GM19438 (cell line): ENCODE measurements around the gene HES1.

Source experiments
- ATAC-seq: cut with Tn5 transposase; IDR thresholded peaks from one replicate; pipeline ENCODE4 v1.9.1; 2021; ENCODE audit warnings: low read depth; ENCODE audit not compliant: unreplicated experiment

The HES1 gene

GRCh38 chr3:194165271-194166018 is 29.5 kb downstream of the HES1 start:
- no peak for ATAC-seq

DNA sequence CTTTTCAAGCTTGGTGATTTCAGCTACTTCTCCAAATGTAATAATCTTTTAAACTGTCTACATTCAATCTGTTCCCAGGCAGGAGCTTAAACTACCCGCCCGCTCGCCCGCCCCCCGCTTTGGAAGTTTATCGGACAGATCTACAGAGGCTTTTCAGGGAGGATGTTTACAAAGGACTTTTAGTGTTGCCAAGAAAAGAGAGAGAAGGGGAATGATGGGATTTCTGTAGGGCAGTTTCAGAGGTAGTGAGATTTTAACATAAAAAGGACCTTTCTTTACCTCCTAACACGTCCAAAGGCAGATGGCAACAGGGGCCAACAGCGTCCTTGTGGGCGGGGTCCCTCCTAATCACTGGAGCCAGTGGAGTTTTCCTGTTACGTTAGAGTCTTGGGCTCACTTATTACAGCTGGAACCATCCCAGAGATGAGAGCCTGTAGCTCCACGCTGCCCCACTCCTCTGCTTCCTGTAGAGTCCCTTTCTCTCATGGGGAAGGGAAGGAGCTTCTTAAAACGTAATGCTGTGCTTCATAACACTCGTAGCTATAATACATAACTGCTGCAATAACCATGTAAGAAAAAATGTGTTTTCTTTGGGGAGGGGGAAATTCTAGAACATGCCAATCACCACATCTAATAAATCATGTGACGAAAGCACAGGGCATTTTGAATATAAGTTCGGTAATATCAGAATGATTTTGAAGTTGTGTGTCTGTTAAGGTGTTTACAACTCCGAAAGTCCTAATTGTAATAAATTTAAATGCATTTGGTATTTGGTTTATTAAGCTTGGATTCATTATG is 30.9 kb downstream of the HES1 start:
- ATAC-seq: no peak

DNA sequence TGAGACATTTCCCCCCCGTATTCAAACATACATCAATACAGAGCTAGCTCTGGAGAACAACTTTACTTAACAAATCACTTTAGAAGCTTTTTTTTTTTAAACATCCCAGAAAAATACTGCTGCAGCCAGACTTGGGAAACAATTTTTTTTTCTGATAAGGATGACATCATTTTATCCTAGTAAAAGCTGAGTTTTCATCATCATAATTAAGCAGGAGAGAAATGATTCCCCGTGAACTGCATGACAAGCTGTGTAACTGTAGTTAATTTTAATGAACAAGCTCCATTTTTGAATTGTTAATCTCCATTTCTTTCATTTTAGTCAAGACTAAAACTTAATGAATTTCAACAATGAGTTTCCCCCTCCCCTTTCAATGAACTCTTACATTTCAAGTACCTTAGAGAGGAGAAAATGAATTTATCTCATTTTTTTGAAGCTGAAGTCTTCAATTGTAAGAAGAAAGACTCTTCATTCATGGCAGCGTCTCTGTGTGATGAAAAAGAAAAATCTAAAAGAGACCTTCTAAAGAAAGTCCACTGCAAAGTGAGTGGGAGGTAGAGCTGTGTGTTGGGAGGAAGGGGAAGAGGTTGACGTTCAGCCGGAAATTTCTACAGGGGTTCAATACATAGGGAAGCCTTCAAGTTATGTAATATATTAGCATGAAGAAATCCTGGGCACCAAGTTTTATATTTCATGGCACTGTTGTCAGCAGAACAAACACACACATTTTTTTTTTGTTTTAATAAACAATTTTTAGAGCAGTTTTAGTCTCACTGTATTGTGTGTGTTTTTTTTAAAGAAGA is 31.7 kb downstream of the HES1 start:
- ATAC-seq: no peak

DNA sequence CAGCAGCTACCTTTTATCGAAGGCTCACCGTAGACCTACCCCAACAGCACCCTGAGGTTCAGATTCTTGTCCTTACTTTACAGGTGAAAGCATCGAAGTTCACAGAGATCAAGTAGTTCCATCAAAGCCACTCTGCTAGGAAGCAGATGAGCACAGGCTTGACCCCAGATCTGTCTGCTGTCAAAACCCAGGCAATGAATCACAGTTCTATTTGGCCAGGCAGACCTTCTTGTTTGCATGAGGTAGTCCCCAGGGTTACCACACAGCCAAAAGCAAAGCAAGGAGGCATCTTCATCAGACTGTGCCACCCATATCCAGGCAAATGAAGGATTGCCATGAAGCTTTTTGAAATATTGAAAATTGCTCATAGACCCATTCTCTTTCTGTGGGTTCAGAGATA is 33.0 kb downstream of the HES1 start:
- ATAC-seq: no peak

- no peak for ATAC-seq
These were observed 33.6 kb downstream of the HES1 start for GRCh38 chr3:194169595-194169994.

DNA sequence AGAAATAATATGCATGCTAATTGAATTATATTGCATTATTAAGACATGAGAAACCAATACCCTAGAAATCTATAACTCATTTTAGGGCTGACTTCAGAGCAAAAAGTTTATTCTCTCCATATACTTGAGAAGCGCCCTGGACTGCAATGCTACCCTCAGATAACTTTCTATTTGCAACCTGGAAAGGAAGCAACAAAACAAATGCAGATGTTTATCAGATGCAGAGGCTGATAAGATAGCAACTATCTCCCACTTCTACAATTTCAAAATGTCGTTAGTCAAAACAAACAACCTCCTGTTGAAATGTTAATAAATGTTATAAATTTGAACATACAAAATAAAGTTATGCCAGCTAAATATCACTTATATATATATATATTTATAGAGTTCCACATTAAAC is 34.8 kb downstream of the HES1 start:
- ATAC-seq: no peak

DNA sequence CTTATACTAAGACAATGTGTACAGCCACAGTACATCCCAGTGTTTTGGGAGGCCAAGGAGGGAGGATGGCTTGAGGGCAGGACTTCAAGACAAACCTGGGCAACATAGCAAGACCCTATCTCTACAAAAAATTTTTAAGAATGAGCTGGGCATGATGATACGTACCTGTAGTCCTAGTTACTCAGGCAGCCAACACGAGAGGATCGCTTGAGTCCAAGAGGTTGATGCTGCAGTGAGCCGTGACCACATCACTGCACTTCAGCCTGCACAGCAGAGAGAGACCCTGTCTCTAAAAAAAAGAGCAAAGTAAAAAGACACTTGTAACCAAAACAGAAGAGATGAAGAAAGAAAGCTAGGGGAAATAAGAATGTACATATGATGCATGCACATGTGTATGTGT is 38.5 kb downstream of the HES1 start:
- ATAC-seq: no peak

- no peak for ATAC-seq
These were observed 39.0 kb downstream of the HES1 start for GRCh38 chr3:194174980-194175379.

DNA sequence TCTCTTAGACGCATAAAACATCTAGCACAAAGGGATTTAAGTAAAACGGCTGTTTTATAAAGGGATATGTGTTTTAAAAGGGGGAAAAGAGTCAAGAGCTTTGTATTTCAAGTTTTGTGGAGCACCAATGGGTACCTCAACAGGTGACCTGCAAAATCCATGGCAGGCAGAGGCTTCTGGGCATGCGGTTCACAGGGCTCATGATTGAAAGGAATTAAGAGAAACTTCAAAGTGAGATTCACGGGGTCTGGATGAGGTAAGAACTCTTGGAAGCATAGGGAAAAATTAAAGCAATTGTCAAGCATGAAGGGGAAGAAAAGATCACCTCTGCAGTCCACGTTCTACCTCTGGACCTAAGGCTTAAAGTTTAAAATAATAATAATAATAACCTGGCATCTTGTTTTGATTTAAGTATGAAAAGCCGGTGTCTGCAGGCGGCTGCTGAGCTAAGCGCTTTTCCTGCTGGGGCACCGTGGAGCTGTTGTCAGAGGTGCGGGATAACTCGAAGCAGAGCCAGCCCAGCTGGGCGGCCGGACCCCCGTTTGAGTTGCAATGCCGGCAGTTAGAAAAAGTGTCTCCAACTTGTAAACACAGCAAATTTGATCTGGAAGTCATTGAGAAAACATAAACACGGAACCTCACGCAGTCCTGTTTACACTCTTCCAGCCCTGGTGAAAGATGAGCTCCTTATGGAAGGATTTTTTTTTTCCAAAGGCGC is 40.5 kb downstream of the HES1 start:
- ATAC-seq: no peak

DNA sequence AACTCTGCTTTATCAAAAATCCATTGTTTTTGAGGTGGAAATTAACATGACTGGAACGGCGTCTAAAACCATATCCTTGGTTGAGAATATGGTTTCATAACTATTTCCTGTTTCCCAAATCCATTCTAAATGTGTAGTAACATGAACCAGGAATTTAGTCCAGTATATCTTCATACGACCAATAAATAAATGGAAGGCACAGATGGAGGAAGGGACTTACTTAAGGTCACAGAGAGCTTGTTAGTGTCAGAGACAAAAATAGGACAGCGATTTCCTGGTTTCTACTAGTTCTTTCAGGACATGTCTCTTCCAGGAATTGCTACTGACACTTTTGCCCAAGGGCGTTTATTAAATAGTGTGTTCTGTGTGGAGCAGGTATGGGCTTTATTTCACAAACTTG is 41.2 kb downstream of the HES1 start:
- ATAC-seq: no peak

- ATAC-seq: no peak
These were observed 42.2 kb downstream of the HES1 start for GRCh38 chr3:194178128-194178527.

DNA sequence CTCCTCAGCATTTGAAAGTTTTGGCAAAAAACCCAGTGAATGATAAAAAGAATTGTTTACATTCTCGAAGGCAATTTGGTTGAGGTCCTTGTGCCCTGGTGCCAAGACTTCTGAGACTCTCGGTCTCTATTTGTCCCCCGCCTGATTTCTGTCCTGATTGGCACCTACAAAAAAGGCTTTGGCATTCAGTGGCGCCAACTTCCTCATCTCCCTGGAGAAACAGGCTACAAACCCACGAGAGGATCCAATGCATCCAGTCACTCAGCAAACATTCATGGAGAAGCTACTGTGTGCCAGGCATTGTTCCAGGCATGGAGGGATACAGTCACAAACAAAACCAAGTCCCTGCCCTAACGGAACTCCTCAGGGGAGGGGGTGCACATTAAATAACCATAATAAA is 42.7 kb downstream of the HES1 start:
- ATAC-seq: no peak

GRCh38 chr3:194180570-194180969 is 44.6 kb downstream of the HES1 start:
- no peak for ATAC-seq

- ATAC-seq: no peak
These were observed 45.9 kb downstream of the HES1 start for GRCh38 chr3:194181612-194182529.

DNA sequence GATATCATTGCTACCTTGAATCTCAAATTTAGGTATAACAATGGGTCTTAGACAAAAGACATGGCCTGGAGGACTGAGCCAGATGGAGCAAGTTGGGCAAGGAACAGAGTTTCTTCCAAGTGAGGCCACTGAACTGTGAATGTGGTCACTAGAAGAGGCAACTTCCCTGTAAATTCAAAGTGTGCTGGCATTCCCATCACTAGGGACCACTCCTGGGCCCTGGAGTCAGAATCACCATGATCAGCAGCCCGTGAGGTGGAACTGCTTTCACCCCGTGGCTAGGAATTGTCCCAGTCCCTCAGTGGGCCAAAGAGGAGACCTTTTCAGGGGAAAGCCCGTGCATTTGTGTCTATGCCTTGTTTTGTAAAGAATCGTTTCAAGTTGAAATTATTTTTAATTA is 47.3 kb downstream of the HES1 start:
- ATAC-seq: no peak

DNA sequence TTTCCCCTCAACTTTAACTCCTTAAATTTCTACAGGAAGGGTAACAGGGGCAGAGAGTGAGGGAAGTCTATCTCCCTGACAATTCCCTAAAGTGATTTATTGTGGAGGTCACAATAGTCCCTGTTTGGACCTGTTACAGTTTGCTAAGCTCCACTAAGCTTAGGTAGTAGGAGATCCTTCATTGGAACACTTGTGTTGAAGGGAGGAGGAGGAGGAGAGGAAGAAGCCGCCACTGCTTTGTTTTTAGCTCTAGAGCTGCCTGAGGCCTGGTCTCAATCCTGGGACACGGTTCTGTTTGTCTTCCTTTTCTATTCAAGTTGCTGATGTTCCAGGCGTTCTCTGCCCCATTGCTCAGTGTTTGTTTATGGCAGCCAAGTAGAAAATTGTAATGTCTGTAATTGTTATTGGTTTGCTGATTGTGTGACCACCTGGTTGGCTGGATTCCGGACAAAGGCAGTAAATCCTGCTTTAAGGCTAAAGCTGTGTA is 48.4 kb downstream of the HES1 start:
- no peak for ATAC-seq

DNA sequence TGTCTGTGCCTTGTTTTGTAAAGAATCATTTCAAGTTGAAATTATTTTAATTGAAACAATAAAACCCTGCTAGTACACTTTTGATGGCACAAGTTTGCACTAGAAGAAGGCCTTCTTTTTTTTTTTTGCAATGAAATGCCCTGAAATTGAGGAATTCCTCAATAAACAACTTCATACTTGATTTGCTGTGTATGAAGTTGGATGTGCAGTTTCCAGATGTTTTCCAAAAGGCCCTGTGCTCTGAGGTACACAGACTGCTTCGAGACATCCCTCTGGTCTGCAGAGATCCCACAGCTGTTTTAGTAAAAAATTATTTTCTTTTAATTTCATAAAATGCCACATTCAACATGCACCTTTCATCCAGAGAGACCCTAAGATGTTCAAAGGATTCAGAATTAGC is 48.9 kb downstream of the HES1 start:
- no peak for ATAC-seq

- ATAC-seq: no peak
These were observed 49.3 kb downstream of the HES1 start for GRCh38 chr3:194185221-194185620.

- no peak for ATAC-seq
These were observed 51.4 kb downstream of the HES1 start for GRCh38 chr3:194187233-194187944.
